A549 (cell line): ENCODE measurements around the gene TNFRSF11A.

Source experiments
- CTCF ChIP-seq: fragments of >200 bp; sonication (Bioruptor Twin); formaldehyde crosslinking; IDR thresholded peaks from 3 replicates; pipeline ENCODE4 v1.5.1; 2016
- EP300 ChIP-seq, 2 experiments: fragments of >200 bp; sonication (Bioruptor Twin); formaldehyde crosslinking; IDR thresholded peaks; 2 replicates in 1 of 2; 3 replicates in 1 of 2; pipeline ENCODE4 v1.6.1; 2016 to 2017
- ESRRA ChIP-seq: fragments of 150-350 bp; IDR thresholded peaks from 2 replicates; pipeline ENCODE4 v1.6.1; 2014; ENCODE audit warnings: mild to moderate bottlenecking, low read length, borderline replicate concordance
- HOXB5 ChIP-seq: fragments of 250-450 bp; sonication (Bioruptor Pico); IDR thresholded peaks from 2 replicates; pipeline ENCODE4 v1.5.0; 2020; ENCODE audit warnings: mild to moderate bottlenecking, moderate library complexity
- NPAS2 ChIP-seq: fragments of 250-450 bp; sonication (Bioruptor Pico); IDR thresholded peaks from 2 replicates; pipeline ENCODE4 v1.8.0; 2022; ENCODE audit warnings: mild to moderate bottlenecking, moderate library complexity, borderline replicate concordance
- RAD21 ChIP-seq, 2 experiments: fragments of >200 bp in 1 of 2; sonication (Bioruptor Twin) in 1 of 2; formaldehyde crosslinking in 1 of 2; IDR thresholded peaks in 1 of 2; conservative IDR thresholded peaks in 1 of 2; 2 replicates in 1 of 2; 3 replicates in 1 of 2; pipeline ENCODE4 v1.6.1; 2012 to 2018; ENCODE audit warnings: inconsistent platforms in 1 of 2
- ZSCAN20 ChIP-seq: fragments of 250-450 bp; sonication (Bioruptor Pico); IDR thresholded peaks from 2 replicates; pipeline ENCODE4 v1.8.0; 2022; ENCODE audit warnings: mild to moderate bottlenecking, moderate library complexity

GRCh38 chr18:62280786-62281185 lies 44.3 kb upstream of the TNFRSF11A start:
- TF ChIP-seq HOXB5 (CRISPR knock-in tag), result no peak
- TF ChIP-seq CTCF, result no peak
- TF ChIP-seq EP300 (IDR thresholded peaks at IDR 0.05), result no peak
- TF ChIP-seq ZSCAN20, result no peak
- no peak for TF ChIP-seq RAD21 (conservative IDR thresholded peaks at IDR 0.05 in 1 of 2, IDR thresholded peaks at IDR 0.05 in 1 of 2)
- TF ChIP-seq NPAS2, result no peak
- no peak for TF ChIP-seq ESRRA
